Ovary (tissue), 3 donors: ENCODE results near the gene FAM161A.

ENCODE experiments used
- CTCF ChIP-seq, 3 donors: fragments of 450-650 bp in 2 of 3; fragments of 200-600 bp in 1 of 3; IDR thresholded peaks; one replicate each; pipeline versions ENCODE4 v1.5.1 to v1.8.0; 2016 to 2022; ENCODE audit warnings: antibody characterized with exemption in 3 of 3, mild to moderate bottlenecking in 1 of 3
- EP300 ChIP-seq: sonication (generic); formaldehyde crosslinking; IDR thresholded peaks from one replicate; pipeline ENCODE4 v1.6.1; 2017; ENCODE audit warnings: antibody characterized with exemption
- POLR2A ChIP-seq: fragments of 450-650 bp; IDR thresholded peaks from one replicate; pipeline ENCODE4 v1.6.1; 2017; ENCODE audit warnings: antibody characterized with exemption, mild to moderate bottlenecking, moderate library complexity
- donor health status: DM: no; HTN: no; CAD: no.

GRCh38 chr2:61862085-61862484, 8.2 kb upstream of the FAM161A start:
- TF ChIP-seq CTCF (IDR thresholded peaks at IDR 0.05) (no peak), POLR2A (no peak), EP300 (no peak)
